K562 treated with DMSO at 1 percent for 24 hours (cell line): ENCODE results near the gene SLC37A2. TPM values are rescaled to one million over a fixed set of nuclear protein-coding genes. Genes with fewer than 3 reads are reported as not detected.

Experiments
- total RNA-seq: library from RNA; unstranded; fragments of 300-600 nt; gene quantifications from 2 replicates; pipeline ENCODE4 v1.2.3, GENCODE V29; 2022; ENCODE audit warnings: low read depth; ENCODE audit not compliant: insufficient read depth

The SLC37A2 gene
- total RNA-seq, result 1.8 and 2.0 TPM in 2 replicates

DNA sequence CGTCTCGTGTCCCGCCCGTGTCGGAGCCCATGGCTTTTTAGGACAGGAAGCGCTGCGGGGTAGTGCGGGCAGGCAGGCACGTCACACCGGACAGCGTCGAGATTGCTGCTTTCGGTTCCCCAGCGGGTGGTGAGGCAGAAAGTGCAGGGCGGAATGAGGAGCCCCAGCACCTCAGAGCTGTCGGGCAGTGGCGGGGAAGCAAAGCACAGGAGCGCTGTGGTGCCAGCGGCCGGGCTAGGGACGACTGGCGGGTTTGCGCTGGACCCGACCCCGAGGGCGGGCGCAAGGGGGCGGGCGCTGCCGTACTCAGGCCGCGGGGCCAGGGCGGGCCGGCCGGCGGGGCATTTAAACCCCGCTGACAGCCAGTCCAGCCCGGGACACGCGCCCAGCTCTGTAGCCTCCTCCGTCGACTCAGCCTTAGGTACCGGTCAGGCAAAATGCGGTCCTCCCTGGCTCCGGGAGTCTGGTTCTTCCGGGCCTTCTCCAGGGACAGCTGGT is at the start of gene SLC37A2:
Gene SLC37A2, plus strand, starts transcription at position 375 of the 498 bp plus-strand sequence. Its CDS starts 63 bp downstream, at position 438.

DNA sequence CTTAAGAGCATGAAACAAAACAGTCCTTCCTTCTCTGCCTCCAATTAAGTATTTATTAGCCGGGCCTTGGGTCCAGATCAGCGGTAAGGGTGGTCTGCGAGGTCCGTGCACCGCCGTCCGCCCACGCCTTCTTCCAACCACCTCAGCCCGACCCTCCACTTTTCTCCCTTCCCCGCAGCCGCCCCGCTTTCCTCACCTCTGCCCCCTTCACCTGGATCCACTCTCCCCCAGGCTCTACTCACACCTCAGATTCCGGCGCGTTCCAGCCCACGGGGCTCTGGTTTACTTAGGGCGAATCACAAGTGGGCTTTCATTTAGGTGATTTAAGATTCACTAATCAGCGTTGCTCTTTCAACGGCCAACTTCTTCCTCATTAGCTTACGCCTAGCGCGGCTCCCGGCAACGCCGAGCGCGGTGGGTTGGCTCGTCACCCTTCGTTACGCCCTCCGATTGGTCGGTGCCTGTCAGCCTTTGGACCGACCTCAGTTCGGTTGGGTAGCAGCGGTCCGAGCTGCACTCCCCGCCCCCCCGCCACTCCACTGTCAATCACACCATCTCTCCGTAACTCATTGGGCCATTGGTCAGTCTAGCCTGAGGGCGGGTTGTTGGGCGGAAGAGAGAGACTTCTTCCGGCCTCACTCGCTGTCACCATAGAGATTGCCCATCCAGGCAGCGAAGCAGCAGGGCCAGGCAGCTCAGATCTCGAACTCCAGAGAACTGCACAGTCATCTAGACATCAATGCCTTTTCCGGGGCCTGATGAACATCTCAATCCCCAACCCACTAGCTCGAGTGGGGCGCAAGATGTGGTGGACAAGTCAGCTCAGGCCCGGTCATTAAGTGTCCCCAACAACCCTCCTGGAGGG is 48.5 kb downstream of the SLC37A2 start, which contains the start of gene TMEM218:
Gene TMEM218, minus strand, starts transcription at position 284 of the 865 bp plus-strand sequence. CDS start 9,385 bp downstream, outside the sequence.

Other genes starting within 250 kb of the SLC37A2 start
- gene ROBO3, start 197.9 kb upstream of the SLC37A2 start, total RNA-seq, result 1.3 and 2.5 TPM in 2 replicates
- not detected in 2 replicates for gene ROBO4, start 165.4 kb upstream of the SLC37A2 start, total RNA-seq
- gene HEPN1, start 144.1 kb upstream of the SLC37A2 start, total RNA-seq, result not detected in 2 replicates
- gene HEPACAM, start 127.3 kb upstream of the SLC37A2 start, total RNA-seq, result not detected in 2 replicates
- 2.4 and 4.6 TPM in 2 replicates for gene CCDC15, start 109.1 kb upstream of the SLC37A2 start, total RNA-seq
- gene TMEM218, start 48.3 kb downstream of the SLC37A2 start, total RNA-seq, result 14.0 and 16.0 TPM in 2 replicates
- 0.09 TPM in 1 of 2 replicates, not detected in the other for gene PKNOX2, start 101.4 kb downstream of the SLC37A2 start, total RNA-seq